GM10266 (cell line): ENCODE measurements around the gene RET.

ENCODE experiments used
- DNase-seq: peaks from one replicate; pipeline ENCODE4 v3.0.0; 2012; ENCODE audit errors: extremely low spot score
- CTCF ChIP-seq: IDR thresholded peaks from 2 replicates; pipeline ENCODE4 v1.5.1; 2012; ENCODE audit warnings: mild to moderate bottlenecking, low read depth; ENCODE audit not compliant: control insufficient read depth, insufficient read depth; ENCODE audit errors: missing control alignments

The RET gene

GRCh38 chr10:43128331-43128730 lies 51.5 kb downstream of the RET start:
- no peak for TF ChIP-seq CTCF

GRCh38 chr10:43128958-43129706 lies 52.3 kb downstream of the RET start:
- DNase-seq = peak; percentile 72
- TF ChIP-seq CTCF = no peak

More at GRCh38 chr10:43128331-43128730, 51.5 kb downstream of the RET start:
- DNase-seq = no peak

GRCh38 chr10:43130770-43131171 lies 53.9 kb downstream of the RET start:
- DNase-seq = no peak
- TF ChIP-seq CTCF = no peak

- DNase-seq = no peak
- no peak for TF ChIP-seq CTCF
Measured at GRCh38 chr10:43131256-43131655, 54.4 kb downstream of the RET start.

- DNase-seq = no peak
- no peak for TF ChIP-seq CTCF
Measured at GRCh38 chr10:43131906-43132305, 55.0 kb downstream of the RET start.

- TF ChIP-seq CTCF = no peak
- DNase-seq = no peak
Measured at GRCh38 chr10:43132867-43133787, 56.3 kb downstream of the RET start.
